Fibroblast of skin of right biceps (primary cell): ENCODE results near the gene RPF1.
"Not testable (repeated sequence)": the region's sequence is repeated elsewhere in the genome, so short reads cannot be mapped to it uniquely, and the experiment has no call there.

Source experiments
- DNase-seq: peaks from one replicate; pipeline ENCODE4 v3.0.0-alpha.2; 2013

Gene RPF1, protein sequence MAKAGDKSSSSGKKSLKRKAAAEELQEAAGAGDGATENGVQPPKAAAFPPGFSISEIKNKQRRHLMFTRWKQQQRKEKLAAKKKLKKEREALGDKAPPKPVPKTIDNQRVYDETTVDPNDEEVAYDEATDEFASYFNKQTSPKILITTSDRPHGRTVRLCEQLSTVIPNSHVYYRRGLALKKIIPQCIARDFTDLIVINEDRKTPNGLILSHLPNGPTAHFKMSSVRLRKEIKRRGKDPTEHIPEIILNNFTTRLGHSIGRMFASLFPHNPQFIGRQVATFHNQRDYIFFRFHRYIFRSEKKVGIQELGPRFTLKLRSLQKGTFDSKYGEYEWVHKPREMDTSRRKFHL

DNA sequence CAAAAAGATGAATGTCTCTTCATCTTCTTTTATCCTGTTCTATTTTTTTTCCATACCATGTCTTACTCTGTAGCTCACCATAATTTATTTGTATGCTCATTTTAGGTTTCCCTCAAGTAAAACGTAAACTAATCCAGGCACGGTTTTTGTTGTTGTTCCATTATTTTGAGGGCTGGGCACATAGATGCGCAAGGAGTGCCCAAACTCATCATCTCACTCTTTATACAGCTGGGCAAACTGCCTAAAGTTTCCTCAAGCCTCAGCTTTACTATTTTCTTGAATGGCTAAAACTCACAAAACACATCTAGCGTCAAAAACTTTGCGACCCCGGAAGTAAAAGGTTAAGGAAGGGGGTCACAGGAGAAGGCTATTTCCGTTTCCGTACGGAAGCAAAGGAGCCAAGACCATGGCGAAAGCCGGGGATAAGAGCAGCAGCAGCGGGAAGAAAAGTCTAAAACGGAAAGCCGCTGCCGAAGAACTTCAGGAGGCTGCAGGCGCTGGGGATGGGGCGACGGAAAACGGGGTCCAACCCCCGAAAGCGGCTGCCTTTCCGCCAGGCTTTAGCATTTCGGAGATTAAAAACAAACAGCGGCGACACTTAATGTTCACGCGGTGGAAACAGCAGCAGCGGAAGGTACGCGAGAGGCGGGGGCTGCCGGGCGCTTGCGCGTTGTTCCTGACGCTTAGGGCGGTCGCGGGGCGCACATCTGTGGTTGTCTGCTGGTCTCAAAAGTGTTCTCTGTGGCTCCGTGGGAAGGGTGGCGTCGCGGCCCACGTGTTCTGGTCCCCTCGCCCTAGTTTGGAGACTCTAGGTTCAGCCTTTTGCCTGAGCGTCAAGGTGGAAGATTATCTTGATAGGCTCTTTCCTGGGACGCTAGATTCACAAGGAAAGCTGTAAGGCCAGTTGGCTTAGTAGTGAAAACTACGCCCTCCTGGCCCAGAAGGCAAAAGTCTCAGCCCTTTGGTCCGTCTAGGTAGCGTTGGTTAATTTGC, at the start of gene RPF1:
Gene RPF1 (plus strand): TSS at position 391 of the 993 bp plus-strand sequence. CDS start 16 bp downstream, at position 407.
- peak; percentile 87 for DNase-seq

DNA sequence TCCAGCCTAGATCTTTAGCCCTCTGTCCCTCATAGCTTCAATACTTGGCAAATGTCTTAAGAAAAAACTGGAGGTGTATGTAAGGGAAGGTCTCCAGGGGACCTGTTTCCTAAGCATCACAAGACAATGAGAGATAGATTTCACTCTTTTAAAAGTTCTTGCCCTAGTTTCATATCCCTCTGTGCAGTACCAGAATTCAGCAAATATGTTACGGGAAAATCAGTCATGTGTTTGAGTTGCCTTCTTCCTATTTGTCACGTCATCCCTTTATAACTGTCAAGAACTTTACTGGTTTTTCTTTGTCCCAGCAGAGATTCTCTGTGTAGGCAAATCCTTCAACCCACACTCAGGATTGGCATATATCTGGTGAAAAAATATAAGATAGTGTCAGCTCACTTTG, 48.5 kb upstream of the RPF1 start:
- no peak for DNase-seq

GRCh38 chr1:84433258-84434080, 45.6 kb upstream of the RPF1 start:
- peak; percentile 70 for DNase-seq

DNA sequence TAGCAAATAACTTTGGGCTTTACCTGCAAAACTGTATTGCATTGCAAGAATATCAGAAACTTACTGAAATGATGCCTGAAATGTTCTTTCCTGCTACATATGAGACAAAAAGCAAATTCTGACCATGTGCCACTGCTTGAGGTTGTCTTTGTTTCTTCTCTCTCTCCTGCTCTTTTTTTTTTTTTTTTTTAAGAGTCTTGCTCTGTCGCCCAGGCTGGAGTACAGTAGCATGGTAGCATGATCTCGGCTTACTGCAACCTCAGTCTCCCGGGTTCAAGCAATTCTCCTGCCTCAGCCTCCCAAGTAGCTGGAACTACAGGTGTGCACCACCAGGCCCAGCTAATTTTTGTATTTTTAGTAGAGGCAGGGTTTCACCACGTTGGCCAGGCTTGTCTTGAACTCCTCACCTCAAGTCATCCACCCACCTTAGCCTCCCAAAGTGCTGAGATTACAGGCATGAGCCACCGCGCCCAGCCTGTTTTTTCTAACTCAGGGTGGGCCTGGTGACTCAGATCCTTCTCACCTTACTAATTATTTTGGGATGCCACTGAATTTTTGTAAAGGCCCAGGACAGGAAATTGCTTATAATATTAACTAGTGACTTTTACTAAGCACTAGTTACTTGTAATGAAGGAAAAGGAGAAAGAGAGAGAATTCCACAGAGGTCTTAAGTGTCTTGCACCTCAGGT, 44.8 kb upstream of the RPF1 start:
- DNase-seq: no peak

DNA sequence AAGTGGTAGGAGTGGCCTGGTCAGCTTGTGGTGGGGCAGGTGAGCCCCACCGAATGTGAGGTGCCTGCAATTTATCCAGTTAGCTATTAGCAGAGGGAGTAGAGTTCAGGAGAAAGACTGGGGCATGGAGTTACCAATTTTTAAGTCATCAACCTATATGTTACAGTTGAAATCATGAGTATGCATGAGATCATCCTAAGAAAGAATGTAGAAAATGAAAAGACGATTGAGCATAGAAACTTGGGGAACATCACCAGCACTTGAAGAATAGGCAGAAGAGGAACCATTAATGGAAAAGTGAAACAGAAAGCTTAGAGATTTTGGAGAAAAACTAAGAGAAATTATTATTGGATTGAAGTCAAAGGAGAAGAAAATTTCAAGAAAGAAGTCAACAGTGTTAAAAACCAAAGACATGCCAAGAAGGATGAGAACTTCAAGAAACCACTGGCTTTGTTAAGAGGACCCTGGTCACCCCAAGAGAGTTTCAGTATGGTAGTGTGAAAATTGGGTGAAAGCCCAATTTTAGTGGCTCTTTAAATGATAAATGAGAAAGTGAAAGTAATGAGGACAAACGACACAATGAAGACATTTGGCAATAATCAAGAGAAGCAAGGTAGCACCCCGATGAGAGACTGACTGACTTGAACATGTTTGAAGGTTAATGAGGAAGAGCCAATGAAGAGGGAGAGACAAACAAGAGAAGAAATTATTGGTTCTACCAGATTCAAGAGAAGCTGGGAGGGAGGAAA, 44.1 kb upstream of the RPF1 start:
- no peak for DNase-seq

GRCh38 chr1:84436876-84437655, 42.0 kb upstream of the RPF1 start:
- DNase-seq: no peak

GRCh38 chr1:84442256-84442655, 36.8 kb upstream of the RPF1 start:
- peak; percentile 91 for DNase-seq

GRCh38 chr1:84442747-84443646, 36.1 kb upstream of the RPF1 start:
- not testable (repeated sequence) for DNase-seq

- DNase-seq: not testable (repeated sequence)
Observed at GRCh38 chr1:84448704-84449103, 30.4 kb upstream of the RPF1 start.

DNA sequence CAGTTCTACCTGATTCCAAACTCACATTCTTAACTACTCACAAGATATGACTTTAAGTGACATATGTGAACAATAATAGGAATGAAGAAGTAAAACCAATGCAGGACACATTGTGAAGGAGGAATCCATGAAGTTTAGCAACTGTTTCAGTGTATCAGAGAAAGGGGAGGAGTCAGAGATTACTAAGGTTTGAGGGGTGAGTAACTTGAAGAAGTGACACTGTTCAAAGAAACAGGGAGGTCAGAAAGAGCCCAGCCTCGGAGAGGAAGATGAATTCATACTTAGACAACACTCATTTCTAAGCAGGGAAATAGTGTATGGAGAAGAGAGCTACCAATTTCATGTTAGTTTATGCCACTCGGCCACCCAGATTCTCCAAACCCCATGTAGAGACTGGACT, 28.2 kb upstream of the RPF1 start:
- no peak for DNase-seq

GRCh38 chr1:84452436-84452835, 26.6 kb upstream of the RPF1 start:
- no peak for DNase-seq

DNA sequence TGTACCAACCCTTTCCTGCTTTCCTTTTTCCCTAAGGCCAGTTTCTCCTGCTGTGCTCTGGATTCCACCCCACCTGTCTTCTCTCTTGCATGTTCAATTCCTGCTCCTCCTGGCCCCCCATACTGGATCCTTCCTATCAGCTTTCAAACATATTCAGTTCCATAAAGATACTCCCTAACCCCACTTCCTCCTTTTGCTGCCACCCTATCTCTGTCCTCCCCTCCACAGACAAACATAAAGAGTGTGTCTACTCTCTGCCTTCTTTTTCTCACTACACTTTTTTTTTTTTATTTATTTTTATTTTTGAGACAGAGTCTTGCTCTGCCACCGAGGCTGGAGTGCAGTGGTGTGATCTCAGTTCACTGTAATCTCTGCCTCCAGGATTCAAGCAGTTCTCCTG, 16.9 kb upstream of the RPF1 start:
- no peak for DNase-seq

DNA sequence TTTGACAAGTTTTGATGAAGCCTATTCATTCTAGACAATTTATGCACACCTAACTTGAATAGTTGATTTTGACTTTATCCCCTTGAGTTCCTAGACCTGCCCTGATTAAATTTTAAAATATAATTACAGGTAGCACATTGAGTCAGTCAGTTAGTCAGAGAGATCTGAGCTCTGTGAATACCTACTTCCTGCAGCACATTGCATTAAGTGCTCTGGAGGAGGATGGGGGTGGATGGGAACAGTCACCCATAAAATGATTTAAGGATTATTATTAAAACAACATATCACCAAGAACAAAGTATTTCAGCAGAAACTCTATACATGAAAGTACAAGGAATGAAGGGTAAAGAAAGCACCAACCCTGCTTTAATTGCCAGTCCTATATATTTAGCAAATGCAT, 11.8 kb upstream of the RPF1 start:
- no peak for DNase-seq

- no peak for DNase-seq
Observed at GRCh38 chr1:84476225-84476624, 2.8 kb upstream of the RPF1 start.

GRCh38 chr1:84479998-84480397, 932 bp downstream of the RPF1 start:
- DNase-seq: no peak

GRCh38 chr1:84480650-84481049, 1.6 kb downstream of the RPF1 start:
- no peak for DNase-seq

GRCh38 chr1:84481317-84481716, 2.3 kb downstream of the RPF1 start:
- no peak for DNase-seq

DNA sequence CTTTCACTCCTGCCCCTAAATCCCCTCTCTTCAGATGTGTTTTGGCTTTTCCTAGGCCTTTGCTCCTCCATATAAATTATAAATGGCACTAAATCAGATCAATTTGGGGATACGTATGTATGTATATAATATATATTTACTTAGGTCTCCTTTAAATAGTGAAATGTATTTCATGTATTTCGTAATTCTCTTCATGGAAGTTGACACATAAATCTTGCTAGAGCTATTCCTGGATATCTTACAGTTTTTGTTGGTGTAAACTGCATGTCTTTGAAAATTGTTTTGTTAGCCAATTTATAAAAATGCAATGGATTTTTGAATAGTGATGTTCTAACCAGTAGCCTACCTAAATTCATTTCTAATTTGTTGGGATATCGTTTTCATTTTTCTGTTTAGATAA, 9.0 kb downstream of the RPF1 start:
- DNase-seq: no peak

DNA sequence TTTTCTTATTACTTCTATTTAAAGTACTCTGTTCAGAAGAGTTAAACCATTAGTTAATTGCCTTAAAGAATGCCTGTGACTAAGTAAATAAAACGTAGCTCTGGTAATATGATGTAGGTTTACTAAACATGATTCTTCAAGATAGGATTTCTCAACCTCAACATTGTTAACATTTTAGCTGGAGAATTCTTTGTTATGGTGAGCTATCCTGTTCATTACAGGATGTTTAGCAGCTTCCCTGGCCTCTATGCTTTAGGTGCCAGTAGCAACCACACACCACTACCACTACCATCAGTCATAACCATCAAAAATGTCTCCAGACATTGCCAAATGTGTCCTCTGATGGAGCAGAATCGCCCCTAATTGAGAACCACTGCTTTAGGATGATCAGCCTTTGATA, 10.7 kb downstream of the RPF1 start:
- no peak for DNase-seq

GRCh38 chr1:84492726-84493125, 13.7 kb downstream of the RPF1 start:
- no peak for DNase-seq
